Activated CD4-positive, alpha-beta T cell treated with anti-CD3 and anti-CD28 coated beads, Interleukin-2, amount 10 ng/mL, durations not matched to agents 24 days and 14 days (primary cell): ENCODE results near the gene GRIP1. TPM values are rescaled to one million over a fixed set of nuclear protein-coding genes. Genes with fewer than 3 reads are reported as not detected.

Source experiments
- DNase-seq: peaks from one replicate; pipeline ENCODE4 v3.0.0; 2022
- H3K27ac Mint-ChIP-seq: one replicate; pipeline ENCODE4 v1.8.0; 2022; ENCODE audit warnings: mild to moderate bottlenecking, mixed read lengths
- H3K27me3 Mint-ChIP-seq: one replicate; pipeline ENCODE4 v1.8.0; 2022; ENCODE audit warnings: mixed read lengths
- H3K36me3 Mint-ChIP-seq: one replicate; pipeline ENCODE4 v1.8.0; 2022; ENCODE audit warnings: low read depth, mild to moderate bottlenecking, mixed read lengths
- H3K4me1 Mint-ChIP-seq: one replicate; pipeline ENCODE4 v1.8.0; 2021; ENCODE audit warnings: mixed read lengths
- H3K4me3 Mint-ChIP-seq: one replicate; pipeline ENCODE4 v1.8.0; 2022; ENCODE audit warnings: mild to moderate bottlenecking, moderate library complexity, mixed read lengths
- H3K9me3 Mint-ChIP-seq: one replicate; pipeline ENCODE4 v1.8.0; 2021; ENCODE audit warnings: mixed read lengths
- intact Hi-C: fragments of 100-400 bp; cut with micrococcal nuclease; formaldehyde crosslinking; loops from one replicate; pipeline ENCODE4 v1.15.1; 2023
- total RNA-seq: library from RNA; stranded (reverse); gene quantifications from 2 replicates; pipeline ENCODE4 v1.2.3, GENCODE V29; 2022

The GRIP1 gene
- total RNA-seq, 1 donor from 2014 or later, result 0.40 TPM

DNA sequence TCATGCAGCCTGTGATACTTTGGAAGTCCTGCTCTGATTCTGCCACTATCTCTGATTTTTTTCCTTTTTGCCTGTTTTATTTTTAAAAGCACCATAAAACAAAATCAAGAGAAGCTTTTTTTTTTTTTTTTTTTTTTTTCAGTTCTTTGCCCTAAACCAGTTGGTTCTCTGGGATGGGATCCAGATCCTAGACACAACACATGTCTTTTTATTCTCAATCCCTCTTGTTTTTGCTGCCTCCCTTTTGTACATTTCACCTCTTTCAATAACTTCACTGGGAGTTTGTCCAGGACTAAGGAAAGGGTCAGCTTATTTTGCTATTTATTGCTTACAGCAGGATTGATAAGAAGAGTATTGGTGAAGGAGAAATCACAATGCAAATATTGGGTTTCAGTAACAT is 139.4 kb downstream of the GRIP1 start:
- intact Hi-C loops, result no loop called here
- Mint-ChIP-seq H3K27ac (no peak overlapping the region), H3K9me3 (no peaks in the 10 kb centered on the region), H3K4me1 (no peaks in the 10 kb centered on the region), H3K27me3 (no peaks in the 10 kb centered on the region), H3K36me3 (no peaks in the 10 kb centered on the region), H3K4me3 (no peak overlapping the region)
- DNase-seq, result no peak

- no peaks in the 10 kb centered on the region for H3K9me3 Mint-ChIP-seq
- no peak overlapping the region for H3K27ac Mint-ChIP-seq
- no peak for DNase-seq
- no peak overlapping the region for H3K4me3 Mint-ChIP-seq
- intact Hi-C loops, result no loop called here
- no peaks in the 10 kb centered on the region for H3K4me1 Mint-ChIP-seq
- no peaks in the 10 kb centered on the region for H3K36me3 Mint-ChIP-seq
- H3K27me3 Mint-ChIP-seq, result no peaks in the 10 kb centered on the region
Observed at GRCh38 chr12:66538970-66539369, 139.9 kb downstream of the GRIP1 start.

- intact Hi-C loops, result no loop called here
- no peak for DNase-seq
- H3K36me3 Mint-ChIP-seq, result no peaks in the 10 kb centered on the region
- H3K27me3 Mint-ChIP-seq, result no peaks in the 10 kb centered on the region
- no peaks in the 10 kb centered on the region for H3K9me3 Mint-ChIP-seq
- no peak overlapping the region for H3K4me3 Mint-ChIP-seq
- no peaks in the 10 kb centered on the region for H3K4me1 Mint-ChIP-seq
- no peak overlapping the region for H3K27ac Mint-ChIP-seq
Observed at GRCh38 chr12:66537876-66538275, 141.0 kb downstream of the GRIP1 start.

DNA sequence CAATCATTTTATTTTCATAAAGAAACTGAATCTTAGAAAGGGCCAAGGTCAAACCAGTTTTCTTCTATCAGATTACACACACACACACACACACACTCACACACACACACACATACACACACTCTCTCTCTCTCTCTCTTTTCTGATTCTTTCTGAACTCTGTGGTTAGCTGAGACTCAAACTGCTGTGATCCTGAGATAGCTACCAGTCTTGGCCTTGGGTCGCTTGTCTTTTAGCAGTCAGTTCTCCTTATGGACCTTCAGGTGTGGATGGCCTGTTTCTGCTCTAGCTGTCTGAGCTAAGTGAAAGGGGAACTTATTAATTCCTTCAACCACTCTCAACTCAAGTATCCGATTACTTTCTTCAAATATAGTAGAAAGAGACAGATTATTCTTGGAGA is 145.1 kb downstream of the GRIP1 start:
- Mint-ChIP-seq H3K36me3 (no peaks in the 10 kb centered on the region), H3K27me3 (no peaks in the 10 kb centered on the region), H3K4me3 (no peak overlapping the region), H3K9me3 (no peaks in the 10 kb centered on the region), H3K27ac (no peak overlapping the region), H3K4me1 (no peaks in the 10 kb centered on the region)
- DNase-seq, result no peak
- intact Hi-C loops, result no loop called here

DNA sequence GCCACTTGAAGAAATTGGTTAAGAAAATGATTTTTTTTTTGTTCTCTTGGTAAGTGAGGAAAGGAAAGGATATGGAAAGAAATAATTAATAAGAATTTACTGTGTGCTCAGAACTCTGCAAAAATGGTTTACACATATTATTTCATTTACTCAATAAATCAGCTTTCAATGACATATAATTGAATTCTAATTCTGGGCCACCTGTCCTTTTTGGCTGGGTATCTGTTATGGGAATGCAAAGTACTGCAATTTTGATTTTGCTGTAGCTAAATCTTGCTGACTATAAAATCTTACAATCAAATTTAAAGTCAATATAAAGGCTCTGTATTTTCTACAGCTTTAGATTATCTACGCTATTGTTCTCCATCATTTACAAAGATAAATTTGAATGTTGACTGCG is 147.1 kb downstream of the GRIP1 start:
- no peaks in the 10 kb centered on the region for H3K27me3 Mint-ChIP-seq
- H3K4me1 Mint-ChIP-seq, result no peaks in the 10 kb centered on the region
- H3K4me3 Mint-ChIP-seq, result no peak overlapping the region
- no peaks in the 10 kb centered on the region for H3K36me3 Mint-ChIP-seq
- no peaks in the 10 kb centered on the region for H3K9me3 Mint-ChIP-seq
- DNase-seq, result no peak
- intact Hi-C loops, result no loop called here
- H3K27ac Mint-ChIP-seq, result no peak overlapping the region

GRCh38 chr12:66529934-66530333 is 148.9 kb downstream of the GRIP1 start:
- Mint-ChIP-seq H3K27me3 (no peaks in the 10 kb centered on the region), H3K9me3 (no peaks in the 10 kb centered on the region), H3K4me1 (no peaks in the 10 kb centered on the region), H3K4me3 (no peak overlapping the region), H3K27ac (no peak overlapping the region), H3K36me3 (no peaks in the 10 kb centered on the region)
- intact Hi-C loops, result no loop called here
- DNase-seq, result no peak

DNA sequence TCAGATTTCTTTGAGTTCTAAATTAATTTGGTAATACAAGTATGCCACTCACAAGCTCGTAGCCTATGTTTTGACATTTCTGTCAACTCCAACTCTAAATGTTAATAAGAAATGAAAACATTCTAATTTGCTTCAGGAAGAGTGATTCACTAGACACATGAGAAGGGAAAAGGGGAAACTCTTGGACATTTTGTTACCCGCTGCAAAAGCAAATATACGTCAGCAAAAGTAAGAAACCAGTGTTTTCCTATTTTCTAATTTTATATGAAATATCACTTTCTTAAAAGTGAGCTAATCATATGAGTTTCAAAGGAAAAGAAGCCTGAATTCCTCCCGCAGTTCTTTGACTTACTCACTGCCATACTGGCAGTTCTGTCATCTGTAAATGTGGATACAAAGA is 162.3 kb downstream of the GRIP1 start:
- Mint-ChIP-seq H3K36me3 (no peaks in the 10 kb centered on the region), H3K27ac (no peak overlapping the region), H3K9me3 (no peaks in the 10 kb centered on the region), H3K27me3 (peaks cover 6% of the 10 kb centered on the region), H3K4me1 (no peaks in the 10 kb centered on the region), H3K4me3 (no peak overlapping the region)
- intact Hi-C loops, result no loop called here
- DNase-seq, result no peak

DNA sequence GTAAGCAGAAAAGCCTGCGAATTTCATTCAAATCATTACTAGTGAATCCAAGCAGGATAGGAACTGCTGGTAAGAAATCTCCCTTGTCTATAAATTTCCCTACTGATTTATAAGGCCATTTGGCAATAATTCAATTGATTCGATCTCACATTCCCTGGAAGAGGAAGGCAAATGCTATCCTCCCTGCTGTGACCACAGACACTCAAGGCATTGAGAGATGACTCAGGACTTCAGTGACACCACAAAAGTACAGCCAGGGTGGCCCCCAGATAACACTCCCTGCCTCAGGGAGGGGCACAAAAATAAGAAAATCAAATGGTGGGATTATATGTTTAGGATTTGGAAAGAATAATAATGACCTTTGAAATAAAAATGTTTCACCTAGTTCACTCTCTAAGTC is 162.7 kb downstream of the GRIP1 start:
- Mint-ChIP-seq H3K27me3 (peaks cover 6% of the 10 kb centered on the region), H3K27ac (no peak overlapping the region), H3K36me3 (no peaks in the 10 kb centered on the region), H3K4me3 (no peak overlapping the region), H3K4me1 (no peaks in the 10 kb centered on the region), H3K9me3 (no peaks in the 10 kb centered on the region)
- no peak for DNase-seq
- intact Hi-C loops, result no loop called here

DNA sequence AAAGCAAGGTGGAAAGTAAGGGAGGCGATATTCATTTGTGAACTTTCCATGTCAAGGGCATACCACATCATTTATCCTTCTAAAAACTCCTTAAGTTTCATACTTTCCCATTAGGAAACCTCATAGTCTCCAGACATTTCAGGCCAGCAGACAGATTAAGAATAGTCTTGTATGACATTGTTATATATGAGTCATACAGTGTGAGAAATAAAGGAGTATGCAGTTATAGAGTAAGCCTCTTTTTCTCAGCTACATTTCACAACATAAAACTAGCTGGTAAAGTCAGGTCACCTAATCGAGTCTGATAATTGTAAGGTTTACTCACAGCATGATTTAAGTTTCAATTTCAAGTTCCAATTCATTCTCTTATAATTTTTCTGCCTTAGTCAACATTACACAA is 164.3 kb downstream of the GRIP1 start:
- no peaks in the 10 kb centered on the region for H3K36me3 Mint-ChIP-seq

GRCh38 chr12:66508025-66508424 is 170.9 kb downstream of the GRIP1 start:
- no peak for DNase-seq
- H3K4me3 Mint-ChIP-seq, result no peak overlapping the region
- peaks cover 3% of the 10 kb centered on the region for H3K9me3 Mint-ChIP-seq
- intact Hi-C loops, result no loop called here
- no peaks in the 10 kb centered on the region for H3K4me1 Mint-ChIP-seq
- no peak overlapping the region for H3K27ac Mint-ChIP-seq
- H3K36me3 Mint-ChIP-seq, result no peaks in the 10 kb centered on the region
- H3K27me3 Mint-ChIP-seq, result peaks cover 3% of the 10 kb centered on the region

More for the DNA sequence above, 164.3 kb downstream of the GRIP1 start:
- no peaks in the 10 kb centered on the region for H3K9me3 Mint-ChIP-seq
- no peak overlapping the region for H3K4me3 Mint-ChIP-seq
- intact Hi-C loops, result no loop called here
- peaks cover 6% of the 10 kb centered on the region for H3K27me3 Mint-ChIP-seq
- DNase-seq, result no peak
- H3K4me1 Mint-ChIP-seq, result no peaks in the 10 kb centered on the region
- H3K27ac Mint-ChIP-seq, result no peak overlapping the region

DNA sequence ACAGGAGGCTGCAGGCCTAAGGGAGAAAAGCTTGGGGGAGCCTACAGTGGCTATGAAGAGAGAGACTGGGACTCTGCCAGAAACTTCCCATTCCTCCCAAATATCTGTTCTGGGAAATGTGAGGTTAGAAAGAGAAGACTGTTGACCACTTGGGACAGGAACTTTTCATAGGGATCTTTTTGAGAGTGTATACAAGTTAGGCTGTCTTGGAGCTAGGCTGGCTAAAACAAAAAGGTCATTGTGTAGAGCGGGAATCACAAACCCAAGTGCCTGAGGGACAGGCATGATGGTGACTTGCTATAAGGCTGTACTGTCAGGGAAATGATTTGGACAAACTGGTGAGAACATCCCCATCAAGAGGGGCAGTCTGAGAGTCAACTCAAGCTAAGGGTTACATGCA is 175.1 kb downstream of the GRIP1 start:
- intact Hi-C loops, result no loop called here
- DNase-seq, result no peak
- no peaks in the 10 kb centered on the region for H3K27me3 Mint-ChIP-seq
- H3K36me3 Mint-ChIP-seq, result no peaks in the 10 kb centered on the region
- H3K4me1 Mint-ChIP-seq, result no peaks in the 10 kb centered on the region
- H3K9me3 Mint-ChIP-seq, result peaks cover 3% of the 10 kb centered on the region
- no peak overlapping the region for H3K27ac Mint-ChIP-seq
- H3K4me3 Mint-ChIP-seq, result no peak overlapping the region

DNA sequence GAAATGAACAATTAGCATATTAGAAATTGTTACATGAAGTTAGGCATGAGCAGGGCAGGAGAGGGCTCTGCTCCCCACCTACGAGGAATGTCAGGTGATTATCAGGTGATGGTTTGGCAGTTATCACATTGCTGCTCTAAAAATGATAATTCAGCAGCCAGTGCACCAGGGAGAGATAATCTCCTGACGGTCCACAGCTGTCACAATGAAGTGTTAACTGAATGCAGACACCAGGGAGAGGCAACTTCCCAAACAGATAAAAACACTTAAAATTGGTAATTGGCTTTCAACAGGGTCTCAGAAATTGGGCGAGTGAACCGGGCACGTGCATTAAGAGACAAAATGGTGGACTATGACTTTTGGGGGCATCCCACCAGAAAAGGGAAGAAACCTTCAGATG is 176.0 kb downstream of the GRIP1 start:
- Mint-ChIP-seq H3K27me3 (no peaks in the 10 kb centered on the region), H3K4me1 (no peaks in the 10 kb centered on the region), H3K4me3 (no peak overlapping the region), H3K9me3 (peaks cover 3% of the 10 kb centered on the region), H3K36me3 (no peaks in the 10 kb centered on the region), H3K27ac (no peak overlapping the region)
- DNase-seq, result no peak
- intact Hi-C loops, result no loop called here

- DNase-seq, result no peak
- H3K27me3 Mint-ChIP-seq, result peaks cover 7% of the 10 kb centered on the region
- H3K4me3 Mint-ChIP-seq, result no peak overlapping the region
Observed at GRCh38 chr12:66500841-66501240, 178.0 kb downstream of the GRIP1 start.

GRCh38 chr12:66500091-66500490 is 178.8 kb downstream of the GRIP1 start:
- intact Hi-C loops, result no loop called here
- H3K4me3 Mint-ChIP-seq, result no peak overlapping the region

More at GRCh38 chr12:66500841-66501240, 178.0 kb downstream of the GRIP1 start:
- H3K36me3 Mint-ChIP-seq, result no peaks in the 10 kb centered on the region
- peaks cover 3% of the 10 kb centered on the region for H3K9me3 Mint-ChIP-seq
- no peaks in the 10 kb centered on the region for H3K4me1 Mint-ChIP-seq
- H3K27ac Mint-ChIP-seq, result no peak overlapping the region
- intact Hi-C loops, result no loop called here

DNA sequence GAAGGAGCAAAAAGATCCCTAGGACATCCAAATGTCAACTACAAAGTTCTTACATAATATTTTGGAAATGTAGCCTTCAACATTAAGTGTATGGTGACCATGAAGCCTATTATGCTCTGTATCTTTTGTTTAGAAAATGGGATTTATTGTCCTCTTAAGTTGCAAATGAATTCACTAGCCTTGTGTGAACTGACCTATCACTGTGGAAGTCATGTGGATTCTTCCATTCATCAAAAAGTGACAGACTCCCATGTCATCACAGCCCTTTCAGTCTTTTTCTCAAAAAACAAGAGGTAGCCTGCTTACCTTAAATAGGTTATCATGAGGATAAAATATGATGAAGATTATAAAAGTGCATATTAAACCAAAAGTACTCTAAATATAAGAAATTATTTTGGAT is 179.9 kb downstream of the GRIP1 start:
- Mint-ChIP-seq H3K4me3 (no peak overlapping the region), H3K36me3 (no peaks in the 10 kb centered on the region), H3K27ac (no peak overlapping the region), H3K27me3 (peaks cover 7% of the 10 kb centered on the region), H3K9me3 (no peaks in the 10 kb centered on the region), H3K4me1 (no peaks in the 10 kb centered on the region)
- no peak for DNase-seq
- intact Hi-C loops, result no loop called here

More at GRCh38 chr12:66500091-66500490, 178.8 kb downstream of the GRIP1 start:
- Mint-ChIP-seq H3K27ac (no peak overlapping the region), H3K4me1 (no peaks in the 10 kb centered on the region), H3K36me3 (no peaks in the 10 kb centered on the region), H3K9me3 (peaks cover 3% of the 10 kb centered on the region), H3K27me3 (peaks cover 7% of the 10 kb centered on the region)
- DNase-seq, result no peak
